Right lobe of liver (tissue), 6 donors: ENCODE data around the gene RAB40A. TPM values are rescaled to one million over a fixed set of nuclear protein-coding genes. Genes with fewer than 3 reads are reported as not detected.
"Not testable (repeated sequence)": the region's sequence is repeated elsewhere in the genome, so short reads cannot be mapped to it uniquely, and the experiment has no call there.

Experiments used
- ATAC-seq, 4 donors: fragments of 200-7000 bp; cut with Tn5 transposase; one replicate each; pipeline ENCODE4 v1.9.1; 2020; ENCODE audit warnings: mild to moderate bottlenecking in 4 of 4, moderate library complexity in 4 of 4
- DNase-seq, 3 donors: peaks; one replicate each; pipeline ENCODE4 v3.0.0-alpha.2; 2020
- H3K27ac ChIP-seq, 3 donors: fragments of 200-600 bp; one replicate each; pipeline ENCODE4 v1.8.0; 2022
- H3K27me3 ChIP-seq, 2 donors: fragments of 200-600 bp; one replicate each; pipeline ENCODE4 v1.8.0; 2022
- H3K36me3 ChIP-seq, 4 donors: fragments of 200-600 bp; sonication (generic) in 1 of 4; one replicate each; pipeline versions ENCODE4 v1.5.1 to v1.8.0; 2017 to 2022; ENCODE audit warnings: control low read depth in 1 of 4
- H3K4me1 ChIP-seq, 4 donors: fragments of 200-600 bp; sonication (generic) in 1 of 4; one replicate each; pipeline versions ENCODE4 v1.5.1 to v1.8.0; 2017 to 2022; ENCODE audit warnings: control low read depth in 1 of 4
- H3K4me3 ChIP-seq, 3 donors: fragments of 200-600 bp; one replicate each; pipeline ENCODE4 v1.8.0; 2022
- H3K9me3 ChIP-seq, 4 donors: fragments of 200-600 bp; sonication (generic) in 1 of 4; one replicate each; pipeline versions ENCODE4 v1.5.1 to v1.8.0; 2017 to 2022; ENCODE audit warnings: control low read depth in 1 of 4
- POLR2A ChIP-seq: fragments of 450-650 bp; IDR thresholded peaks from one replicate; pipeline ENCODE4 v1.6.1; 2017; ENCODE audit warnings: antibody characterized with exemption, mild to moderate bottlenecking
- WGBS: methylation state at CpG from one replicate; pipeline ENCODE4 v1.1.6; 2018; ENCODE audit warnings: low coverage, low lambda C conversion rate; ENCODE audit not compliant: insufficient coverage; ENCODE audit errors: missing lambda C conversion rate; 5-methylcytosine and 5-hydroxymethylcytosine counted together
- intact Hi-C, 2 donors: fragments of 100-400 bp; cut with DNase I; formaldehyde crosslinking; loops; one replicate each; pipeline versions ENCODE4 v1.11.2 to v1.14.1; 2022
- total RNA-seq, 6 experiments: library from RNA; depleted of rRNA in 2 of 6; stranded (reverse); fragments of >200 nt in 2 of 6; fragmentation: NEBNext Ultra II Directional in 3 of 6; extraction: Animal tissue kit (Norgen Biotek cat#: 25700) in 3 of 6; gene quantifications; one replicate each; pipeline versions ENCODE4 v1.1.0 to v1.2.4, GENCODE V29; 2016 to 2023
- TF ChIP-seq, protein P1 (sequence below), 4 donors: fragments of 200-600 bp in 3 of 4; fragments of 450-650 bp in 1 of 4; IDR thresholded peaks; one replicate each; pipeline versions ENCODE4 v1.5.1 to v1.8.0; 2016 to 2022; ENCODE audit warnings: antibody characterized with exemption in 4 of 4, mild to moderate bottlenecking in 2 of 4
- donor health status: DM: no; HTN: yes; CAD: no.
- donor health status: DM: no; HTN: no; CAD: no.
- donor health status: DM: no; HTN: no; CAD: no.
- donor health status: DM: no; HTN: yes; CAD: no.
- donor health status: DM: no; HTN: yes; CAD: no.

RAB40A gene
- total RNA-seq, 6 experiments from 2014 or later = 0.12 to 0.49 (median 0.24) TPM; not detected in 2

DNA sequence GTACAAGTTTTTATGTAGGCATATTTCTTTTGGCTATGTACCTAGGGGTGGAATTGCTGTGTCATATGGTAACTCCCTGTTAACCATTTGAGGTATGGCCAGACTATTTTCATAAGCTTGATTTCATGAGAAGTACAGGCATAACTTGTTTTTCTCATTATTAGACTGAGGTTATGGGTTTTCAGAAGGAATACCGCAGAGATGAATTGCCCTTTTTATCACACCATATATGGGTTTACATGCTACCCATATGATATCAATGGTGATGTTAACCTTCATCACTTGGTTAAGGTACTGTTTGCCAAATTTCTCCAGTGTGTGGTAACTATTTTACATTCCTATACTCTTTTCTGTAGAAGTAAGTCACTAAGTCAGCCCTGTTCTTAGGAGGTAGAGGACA, 23.5 kb downstream of the RAB40A start:
- no peak overlapping the region for H3K4me3 ChIP-seq
- H3K36me3 ChIP-seq = no peaks in the 10 kb centered on the region
- no peak overlapping the region for H3K27ac ChIP-seq
- TF ChIP-seq, protein P1, sequence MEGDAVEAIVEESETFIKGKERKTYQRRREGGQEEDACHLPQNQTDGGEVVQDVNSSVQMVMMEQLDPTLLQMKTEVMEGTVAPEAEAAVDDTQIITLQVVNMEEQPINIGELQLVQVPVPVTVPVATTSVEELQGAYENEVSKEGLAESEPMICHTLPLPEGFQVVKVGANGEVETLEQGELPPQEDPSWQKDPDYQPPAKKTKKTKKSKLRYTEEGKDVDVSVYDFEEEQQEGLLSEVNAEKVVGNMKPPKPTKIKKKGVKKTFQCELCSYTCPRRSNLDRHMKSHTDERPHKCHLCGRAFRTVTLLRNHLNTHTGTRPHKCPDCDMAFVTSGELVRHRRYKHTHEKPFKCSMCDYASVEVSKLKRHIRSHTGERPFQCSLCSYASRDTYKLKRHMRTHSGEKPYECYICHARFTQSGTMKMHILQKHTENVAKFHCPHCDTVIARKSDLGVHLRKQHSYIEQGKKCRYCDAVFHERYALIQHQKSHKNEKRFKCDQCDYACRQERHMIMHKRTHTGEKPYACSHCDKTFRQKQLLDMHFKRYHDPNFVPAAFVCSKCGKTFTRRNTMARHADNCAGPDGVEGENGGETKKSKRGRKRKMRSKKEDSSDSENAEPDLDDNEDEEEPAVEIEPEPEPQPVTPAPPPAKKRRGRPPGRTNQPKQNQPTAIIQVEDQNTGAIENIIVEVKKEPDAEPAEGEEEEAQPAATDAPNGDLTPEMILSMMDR (IDR thresholded peaks at IDR 0.05) = no peak
- H3K27me3 ChIP-seq = no peaks in the 10 kb centered on the region
- H3K9me3 ChIP-seq = no peaks in the 10 kb centered on the region
- H3K4me1 ChIP-seq = no peaks in the 10 kb centered on the region
- 87% methylated on average over 1 of the region's 1 CpG for WGBS
- intact Hi-C loops = no loop called here
- ATAC-seq = no peak
- DNase-seq = no peak

DNA sequence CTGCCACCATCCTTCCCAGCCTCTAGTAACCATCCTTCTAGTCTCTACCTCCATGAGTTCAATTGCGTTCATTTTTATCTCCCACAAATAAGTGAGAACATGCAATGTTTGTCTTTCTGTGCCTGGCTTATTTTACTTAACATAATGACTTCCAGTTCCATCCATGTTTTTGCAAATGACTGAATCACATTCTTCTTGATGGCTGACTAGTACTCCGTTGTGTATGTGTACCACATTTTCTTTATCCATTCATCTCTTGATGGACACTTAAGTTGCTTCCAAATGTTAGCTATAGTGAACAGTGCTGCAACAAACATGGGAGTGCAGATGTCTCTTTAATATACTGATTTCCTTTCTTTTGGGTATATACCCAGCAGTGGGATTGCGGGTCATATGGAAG, 25.7 kb downstream of the RAB40A start:
- intact Hi-C loops, H3K4me3 ChIP-seq, DNase-seq, H3K9me3 ChIP-seq, H3K4me1 ChIP-seq, H3K27ac ChIP-seq, ATAC-seq, H3K36me3 ChIP-seq, H3K27me3 ChIP-seq: not testable (repeated sequence)
- WGBS = 74% methylated on average over 3 of the region's 3 CpGs

DNA sequence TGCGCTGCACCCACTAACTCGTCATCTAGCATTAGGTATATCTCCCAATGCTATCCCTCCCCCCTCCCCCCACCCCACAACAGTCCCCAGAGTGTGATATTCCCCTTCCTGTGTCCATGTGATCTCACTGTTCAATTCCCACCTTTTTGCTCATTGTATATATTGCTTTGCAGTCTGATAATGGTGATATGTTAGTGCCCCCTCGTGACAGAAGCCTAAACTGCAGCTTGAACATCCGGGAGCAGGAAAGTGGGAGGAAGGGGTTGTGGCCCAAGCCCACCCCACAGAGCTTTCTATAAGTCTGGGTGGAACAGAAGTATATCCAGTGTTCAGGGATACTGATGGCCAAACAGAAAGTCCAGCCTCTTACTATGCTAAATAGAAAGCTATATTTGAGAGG, 29.6 kb downstream of the RAB40A start:
- intact Hi-C loops, H3K36me3 ChIP-seq, H3K4me3 ChIP-seq, H3K27me3 ChIP-seq, H3K27ac ChIP-seq, H3K4me1 ChIP-seq, H3K9me3 ChIP-seq, DNase-seq: not testable (repeated sequence)
- TF ChIP-seq, protein P1 (IDR thresholded peaks at IDR 0.05) = peak; percentile 22 to 52 (median 42)
- ATAC-seq = peak; percentile 40 to 47 (median 44)
- 33% methylated on average over 4 of the region's 4 CpGs for WGBS

DNA sequence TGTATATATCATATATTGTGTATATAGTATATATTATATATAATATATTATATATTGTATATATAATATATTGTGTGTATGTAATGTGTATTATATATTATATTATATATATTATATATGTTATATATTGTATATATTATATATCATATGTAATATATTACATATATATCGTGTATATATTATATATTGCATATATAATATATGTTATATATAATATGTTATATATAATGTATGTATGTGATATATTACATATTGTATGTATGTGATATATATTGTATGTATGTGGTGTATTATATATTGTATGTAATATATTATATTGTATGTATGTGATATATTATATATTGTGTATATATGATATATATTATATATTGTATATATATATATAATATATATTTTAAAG, 30.5 kb downstream of the RAB40A start:
- Histone ChIP-seq H3K4me3 (no peak overlapping the region), H3K27me3 (no peaks in the 10 kb centered on the region), H3K4me1 (no peaks in the 10 kb centered on the region), H3K36me3 (no peaks in the 10 kb centered on the region), H3K9me3 (no peaks in the 10 kb centered on the region), H3K27ac (no peak overlapping the region)
- ATAC-seq (no peak), DNase-seq (no peak)
- TF ChIP-seq POLR2A = no peak
- TF ChIP-seq, protein P1 (IDR thresholded peaks at IDR 0.05) = no peak
- intact Hi-C loops = no loop called here
- 0% methylated on average over 1 of the region's 1 CpG for WGBS

DNA sequence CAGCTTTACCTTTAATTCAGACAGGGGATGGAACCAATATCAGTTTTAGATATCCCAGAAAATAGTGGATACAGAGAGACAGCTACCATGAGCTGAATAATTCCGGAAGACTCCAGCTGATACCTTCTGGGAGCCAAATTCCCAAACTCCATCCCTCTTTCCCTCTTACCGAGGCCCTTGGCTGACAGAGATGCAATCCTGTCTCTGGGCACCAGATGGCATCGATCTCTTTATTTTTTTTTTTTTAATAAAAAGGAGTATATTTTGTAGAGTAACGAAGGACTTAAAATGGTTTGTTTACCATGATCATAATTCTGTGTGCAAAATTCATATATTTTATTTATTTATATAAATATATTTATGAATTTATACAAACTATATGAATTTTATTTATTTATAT, 31.0 kb downstream of the RAB40A start:
- ATAC-seq = peak in 1 of 4 donors; percentile 24
- no peak overlapping the region for H3K4me3 ChIP-seq
- no peak for DNase-seq
- intact Hi-C loops = no loop called here
- H3K27ac ChIP-seq = no peak overlapping the region
- H3K9me3 ChIP-seq = no peaks in the 10 kb centered on the region
- no peaks in the 10 kb centered on the region for H3K4me1 ChIP-seq
- no peaks in the 10 kb centered on the region for H3K36me3 ChIP-seq
- 13% methylated on average over 4 of the region's 4 CpGs for WGBS
- TF ChIP-seq, protein P1 (IDR thresholded peaks at IDR 0.05) = peak; percentile 14 to 55 (median 46)
- no peak for TF ChIP-seq POLR2A
- no peaks in the 10 kb centered on the region for H3K27me3 ChIP-seq
